ENCODE measurements around the gene PRR5L.
"Not testable (repeated sequence)": the region's sequence is repeated elsewhere in the genome, so short reads cannot be mapped to it uniquely, and the experiment has no call there.

The PRR5L gene

GRCh38 chr11:36471577-36471976, 175.5 kb downstream of the PRR5L start:
- Histone ChIP-seq H3K27me3 (ENCODE audit: insufficient read depth, insufficient read length) (no peaks in the 10 kb centered on the region), H3K9me3 (ENCODE audit: insufficient read depth, low read length) (no peaks in the 10 kb centered on the region), H3K9ac (ENCODE audit: insufficient read length, low read depth) (no peak overlapping the region), H3K4me3 (ENCODE audit: insufficient read length, low read depth) (no peak overlapping the region), H3K4me1 (ENCODE audit: insufficient read depth, insufficient read length) (no peaks in the 10 kb centered on the region), H3K36me3 (ENCODE audit: insufficient read depth, insufficient read length, low read length) (no peaks in the 10 kb centered on the region)
- TF ChIP-seq ZNF274 (IDR thresholded peaks at IDR 0.05; ENCODE audit: low read depth, low read length) (no peak), YY1 (IDR thresholded peaks at IDR 0.05; ENCODE audit: insufficient read depth, insufficient read length) (no peak), SUZ12 (IDR thresholded peaks at IDR 0.05; ENCODE audit: extremely low read depth, insufficient read depth, insufficient read length) (no peak)
- no peak for DNase-seq (ENCODE audit: low read depth, low spot score)

DNA sequence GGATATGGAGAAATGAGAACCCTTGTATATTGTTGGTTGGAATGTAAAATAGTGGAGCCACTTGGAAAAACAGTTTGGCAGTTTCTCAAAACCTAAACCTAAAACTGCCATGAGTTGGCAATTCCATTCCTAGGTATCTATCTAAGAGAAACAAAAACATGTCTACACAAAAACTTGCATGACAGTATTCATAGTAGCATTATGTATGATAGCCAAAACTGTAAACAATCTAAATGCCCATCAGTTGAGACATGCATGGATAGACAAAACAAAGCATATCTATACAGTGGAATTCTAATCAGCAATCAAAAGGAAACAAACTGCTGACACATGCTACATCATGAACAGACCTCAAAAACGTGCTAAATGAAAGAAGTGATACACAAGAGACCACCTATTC, 179.1 kb downstream of the PRR5L start:
- H3K27me3 ChIP-seq (ENCODE audit: insufficient read depth, insufficient read length), result no peaks in the 10 kb centered on the region
- no peaks in the 10 kb centered on the region for H3K9me3 ChIP-seq (ENCODE audit: insufficient read depth, low read length)
- no peaks in the 10 kb centered on the region for H3K36me3 ChIP-seq (ENCODE audit: insufficient read depth, insufficient read length, low read length)
- no peak for DNase-seq (ENCODE audit: low read depth, low spot score)
- TF ChIP-seq YY1 (IDR thresholded peaks at IDR 0.05; ENCODE audit: insufficient read depth, insufficient read length), result no peak
- TF ChIP-seq ZNF274 (IDR thresholded peaks at IDR 0.05; ENCODE audit: low read depth, low read length), result no peak
- TF ChIP-seq SUZ12 (IDR thresholded peaks at IDR 0.05; ENCODE audit: extremely low read depth, insufficient read depth, insufficient read length), result no peak
- no peak overlapping the region for H3K9ac ChIP-seq (ENCODE audit: insufficient read length, low read depth)
- H3K4me1 ChIP-seq (ENCODE audit: insufficient read depth, insufficient read length), result peaks cover 3% of the 10 kb centered on the region
- H3K4me3 ChIP-seq (ENCODE audit: insufficient read length, low read depth), result no peak overlapping the region

DNA sequence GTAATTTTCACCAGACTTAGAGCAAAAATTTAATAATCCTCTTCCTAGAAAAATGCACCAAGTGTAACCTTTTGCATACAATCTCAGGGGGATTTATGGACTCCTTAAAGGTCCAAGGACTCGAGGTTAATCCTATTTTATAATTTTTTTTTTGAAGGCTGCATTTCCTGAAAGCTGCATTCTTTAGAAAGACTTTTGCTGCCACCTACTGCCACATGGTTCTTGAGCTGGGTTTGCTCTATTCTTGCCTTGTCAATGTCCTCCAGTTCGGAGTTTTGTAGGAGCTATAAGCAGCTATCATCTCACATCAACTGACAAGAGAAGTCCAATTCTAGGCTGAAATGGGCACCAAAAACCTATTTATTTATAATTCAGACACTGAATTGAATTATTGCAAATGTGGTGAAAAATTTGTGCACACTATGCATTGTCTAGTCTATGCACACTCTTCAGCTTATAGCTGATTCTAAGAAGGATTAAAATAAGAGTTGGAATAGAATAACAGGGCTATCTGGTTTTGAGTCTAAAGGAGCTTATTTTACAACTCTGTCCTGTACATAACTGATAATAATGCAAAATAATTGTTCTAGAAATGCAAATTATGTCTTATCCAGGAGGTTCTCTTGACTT, 182.7 kb downstream of the PRR5L start:
- no peak for TF ChIP-seq YY1 (IDR thresholded peaks at IDR 0.05; ENCODE audit: insufficient read depth, insufficient read length)
- TF ChIP-seq SUZ12 (IDR thresholded peaks at IDR 0.05; ENCODE audit: extremely low read depth, insufficient read depth, insufficient read length), result no peak
- TF ChIP-seq ZNF274 (IDR thresholded peaks at IDR 0.05; ENCODE audit: low read depth, low read length), result no peak
- peaks cover 3% of the 10 kb centered on the region for H3K4me1 ChIP-seq (ENCODE audit: insufficient read depth, insufficient read length)
- H3K9me3 ChIP-seq (ENCODE audit: insufficient read depth, low read length), result no peaks in the 10 kb centered on the region; the same call in 1 of the 2 replicates
- no peak for DNase-seq (ENCODE audit: low read depth, low spot score)
- H3K4me3 ChIP-seq (ENCODE audit: insufficient read length, low read depth), result no peak overlapping the region
- H3K9ac ChIP-seq (ENCODE audit: insufficient read length, low read depth), result no peak overlapping the region
- H3K27me3 ChIP-seq (ENCODE audit: insufficient read depth, insufficient read length), result no peaks in the 10 kb centered on the region
- peaks cover 2% of the 10 kb centered on the region for H3K36me3 ChIP-seq (ENCODE audit: insufficient read depth, insufficient read length, low read length)

GRCh38 chr11:36480833-36481232, 184.7 kb downstream of the PRR5L start:
- no peak for TF ChIP-seq YY1 (IDR thresholded peaks at IDR 0.05; ENCODE audit: insufficient read depth, insufficient read length)
- no peak for TF ChIP-seq ZNF274 (IDR thresholded peaks at IDR 0.05; ENCODE audit: low read depth, low read length)
- TF ChIP-seq SUZ12 (IDR thresholded peaks at IDR 0.05; ENCODE audit: extremely low read depth, insufficient read depth, insufficient read length), result no peak
- H3K4me3 ChIP-seq (ENCODE audit: insufficient read length, low read depth), result no peak overlapping the region
- no peaks in the 10 kb centered on the region; the same call in 1 of the 2 replicates for H3K9me3 ChIP-seq (ENCODE audit: insufficient read depth, low read length)
- DNase-seq (ENCODE audit: low read depth, low spot score), result no peak
- H3K27me3 ChIP-seq (ENCODE audit: insufficient read depth, insufficient read length), result no peaks in the 10 kb centered on the region
- H3K36me3 ChIP-seq (ENCODE audit: insufficient read depth, insufficient read length, low read length), result peaks cover 19% of the 10 kb centered on the region
- H3K4me1 ChIP-seq (ENCODE audit: insufficient read depth, insufficient read length), result peaks cover 3% of the 10 kb centered on the region
- no peak overlapping the region for H3K9ac ChIP-seq (ENCODE audit: insufficient read length, low read depth)

DNA sequence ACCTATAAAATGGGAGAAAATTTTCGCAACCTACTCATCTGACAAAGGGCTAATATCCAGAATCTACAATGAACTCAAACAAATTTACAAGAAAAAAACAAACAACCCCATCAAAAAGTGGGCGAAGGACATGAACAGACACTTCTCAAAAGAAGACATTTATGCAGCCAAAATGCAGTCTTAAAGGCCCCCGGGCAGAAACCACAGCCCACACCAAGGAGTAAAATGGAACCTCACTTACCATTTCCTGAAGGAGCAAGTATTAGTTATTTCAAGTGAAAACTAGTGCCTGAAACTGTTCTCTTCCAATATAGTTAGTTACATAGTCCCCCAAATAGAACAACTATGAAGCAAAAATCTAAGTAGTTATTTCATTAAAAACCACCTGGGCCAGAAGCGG, 187.0 kb downstream of the PRR5L start:
- H3K27me3 ChIP-seq (ENCODE audit: insufficient read depth, insufficient read length); H3K4me3 ChIP-seq (ENCODE audit: insufficient read length, low read depth); H3K4me1 ChIP-seq (ENCODE audit: insufficient read depth, insufficient read length); DNase-seq (ENCODE audit: low read depth, low spot score); H3K9me3 ChIP-seq (ENCODE audit: insufficient read depth, low read length); H3K9ac ChIP-seq (ENCODE audit: insufficient read length, low read depth): not testable (repeated sequence)
- peaks cover 35% of the 10 kb centered on the region for H3K36me3 ChIP-seq (ENCODE audit: insufficient read depth, insufficient read length, low read length)

DNA sequence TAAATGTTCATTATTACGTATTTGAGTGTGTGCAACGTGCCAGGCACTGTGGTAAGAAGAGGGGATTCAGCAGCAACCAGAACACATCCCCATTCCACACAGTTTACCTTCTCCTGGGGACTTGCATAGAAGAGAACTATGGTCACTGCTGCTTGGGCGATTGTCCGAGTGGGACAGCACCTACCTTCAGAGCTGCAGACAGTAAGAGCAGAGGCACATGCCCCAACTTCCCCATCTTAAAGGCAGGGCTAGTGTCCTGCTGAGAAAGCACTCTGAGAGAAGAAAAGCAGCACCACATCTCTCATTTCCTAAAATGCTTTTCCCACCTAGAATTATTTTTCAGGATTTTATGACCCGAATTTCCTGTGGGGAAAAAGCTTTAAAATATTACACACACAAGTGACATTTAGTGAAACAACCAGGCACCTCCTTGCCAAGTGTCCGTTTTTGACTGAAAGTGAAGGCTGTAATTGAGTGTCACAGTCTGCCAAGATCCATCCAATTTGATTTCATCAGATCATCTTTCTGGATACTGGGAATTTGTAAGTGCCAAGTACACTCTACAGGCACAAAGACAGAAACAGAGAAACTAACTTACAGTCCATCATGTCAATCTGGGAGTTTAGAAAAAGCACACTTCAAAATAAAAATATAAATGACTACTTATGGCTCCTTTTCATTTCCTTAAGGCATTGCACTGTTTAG, 189.4 kb downstream of the PRR5L start:
- Histone ChIP-seq H3K9me3 (ENCODE audit: insufficient read depth, low read length) (no peaks in the 10 kb centered on the region; the same call in 1 of the 2 replicates), H3K9ac (ENCODE audit: insufficient read length, low read depth) (no peak overlapping the region), H3K4me1 (ENCODE audit: insufficient read depth, insufficient read length) (no peaks in the 10 kb centered on the region), H3K4me3 (ENCODE audit: insufficient read length, low read depth) (no peak overlapping the region), H3K36me3 (ENCODE audit: insufficient read depth, insufficient read length, low read length) (peaks cover 59% of the 10 kb centered on the region), H3K27me3 (ENCODE audit: insufficient read depth, insufficient read length) (no peaks in the 10 kb centered on the region)
- DNase-seq (ENCODE audit: low read depth, low spot score), result no peak
- no peak for TF ChIP-seq SUZ12 (IDR thresholded peaks at IDR 0.05; ENCODE audit: extremely low read depth, insufficient read depth, insufficient read length)
- TF ChIP-seq ZNF274 (IDR thresholded peaks at IDR 0.05; ENCODE audit: low read depth, low read length), result no peak
- no peak for TF ChIP-seq YY1 (IDR thresholded peaks at IDR 0.05; ENCODE audit: insufficient read depth, insufficient read length)

DNA sequence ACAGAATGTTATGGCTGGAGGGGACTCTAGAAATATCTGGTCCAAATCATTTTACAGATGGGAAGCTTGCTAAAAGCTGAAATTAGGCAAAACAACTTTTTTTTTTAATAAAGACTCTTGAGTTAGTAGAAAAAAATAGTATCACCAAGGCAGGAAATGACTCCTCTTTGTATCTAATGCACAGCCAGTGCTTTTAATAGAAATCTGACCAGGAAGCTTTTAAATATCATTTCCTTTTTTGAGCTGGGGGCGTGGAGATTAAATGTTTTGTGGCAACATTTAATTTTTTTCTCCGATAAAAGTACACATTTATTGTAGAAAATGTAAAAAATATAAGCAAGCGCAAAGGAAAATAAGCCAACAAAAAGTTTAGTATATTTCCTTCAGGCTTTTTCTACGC, 191.5 kb downstream of the PRR5L start:
- TF ChIP-seq YY1 (IDR thresholded peaks at IDR 0.05; ENCODE audit: insufficient read depth, insufficient read length) (no peak), ZNF274 (IDR thresholded peaks at IDR 0.05; ENCODE audit: low read depth, low read length) (no peak), SUZ12 (IDR thresholded peaks at IDR 0.05; ENCODE audit: extremely low read depth, insufficient read depth, insufficient read length) (no peak)
- H3K36me3 ChIP-seq (ENCODE audit: insufficient read depth, insufficient read length, low read length), result peaks cover 80% of the 10 kb centered on the region

More for the DNA sequence above, 191.5 kb downstream of the PRR5L start:
- no peaks in the 10 kb centered on the region for H3K27me3 ChIP-seq (ENCODE audit: insufficient read depth, insufficient read length)
- H3K4me3 ChIP-seq (ENCODE audit: insufficient read length, low read depth), result no peak overlapping the region
- no peak overlapping the region for H3K9ac ChIP-seq (ENCODE audit: insufficient read length, low read depth)
- no peaks in the 10 kb centered on the region; the same call in 1 of the 2 replicates for H3K9me3 ChIP-seq (ENCODE audit: insufficient read depth, low read length)
- no peak for DNase-seq (ENCODE audit: low read depth, low spot score)
- no peaks in the 10 kb centered on the region for H3K4me1 ChIP-seq (ENCODE audit: insufficient read depth, insufficient read length)

All from NT2/D1 (cell line).